Activated naive CD4-positive, alpha-beta T cell treated with anti-CD3 and anti-CD28 coated beads, Interleukin-2, amount 50 U/mL, for 72 hours (primary cell): ENCODE data around the gene CLEC2B. TPM values are rescaled to one million over a fixed set of nuclear protein-coding genes. Genes with fewer than 3 reads are reported as not detected.
A peak's percentile ranks its signal among the peaks of the same experiment; 100 is the strongest.

ENCODE experiments used
- ATAC-seq, 2 donors: fragments of 150-1000 bp; cut with Tn5 transposase; 2 replicates each; pipeline ENCODE4 v1.10.0; 2021; ENCODE audit warnings: mild to moderate bottlenecking in 2 of 2, moderate library complexity in 2 of 2
- DNase-seq, 2 donors: peaks; one replicate each; pipeline ENCODE4 v3.0.0; 2021 to 2022; ENCODE audit warnings: low spot score in 2 of 2
- H3K27ac Mint-ChIP-seq, 2 donors: one replicate each; pipeline ENCODE4 v1.8.0; 2022; ENCODE audit warnings: mild to moderate bottlenecking in 2 of 2, mixed read lengths in 2 of 2
- H3K36me3 Mint-ChIP-seq, 2 donors: one replicate each; pipeline ENCODE4 v1.8.0; 2022; ENCODE audit warnings: mixed read lengths in 2 of 2
- H3K9me3 Mint-ChIP-seq, 2 donors: one replicate each; pipeline ENCODE4 v1.8.0; 2022; ENCODE audit warnings: mixed read lengths in 2 of 2
- total RNA-seq, 2 donors: library from RNA; stranded (reverse); gene quantifications; one replicate each; pipeline ENCODE4 v1.2.3, GENCODE V29; 2022

CLEC2B gene
- total RNA-seq, 2 donors from 2014 or later = 15.0 to 42.0 TPM

DNA sequence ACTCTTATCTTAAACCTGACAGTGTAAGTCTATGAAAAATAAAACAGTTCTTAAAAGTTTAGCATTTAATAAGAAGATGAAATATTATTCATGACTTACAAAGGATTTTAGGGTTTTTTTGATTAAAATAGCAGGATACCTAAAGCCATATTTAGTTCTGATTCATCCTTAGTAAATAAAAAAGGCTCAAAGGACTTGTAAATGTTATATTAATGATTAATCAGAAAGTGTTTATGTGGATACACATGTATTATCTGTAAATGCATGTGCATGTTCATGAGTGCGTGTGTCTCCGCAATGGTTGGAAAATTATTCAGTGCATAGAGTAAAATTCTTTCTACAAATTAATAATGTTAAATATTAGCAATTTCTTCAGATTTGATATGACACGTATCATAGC is 37.4 kb downstream of the CLEC2B start:
- no peak for ATAC-seq
- H3K27ac Mint-ChIP-seq = no peak overlapping the region
- H3K9me3 Mint-ChIP-seq = no peaks in the 10 kb centered on the region
- DNase-seq = no peak
- H3K36me3 Mint-ChIP-seq = no peaks in the 10 kb centered on the region

DNA sequence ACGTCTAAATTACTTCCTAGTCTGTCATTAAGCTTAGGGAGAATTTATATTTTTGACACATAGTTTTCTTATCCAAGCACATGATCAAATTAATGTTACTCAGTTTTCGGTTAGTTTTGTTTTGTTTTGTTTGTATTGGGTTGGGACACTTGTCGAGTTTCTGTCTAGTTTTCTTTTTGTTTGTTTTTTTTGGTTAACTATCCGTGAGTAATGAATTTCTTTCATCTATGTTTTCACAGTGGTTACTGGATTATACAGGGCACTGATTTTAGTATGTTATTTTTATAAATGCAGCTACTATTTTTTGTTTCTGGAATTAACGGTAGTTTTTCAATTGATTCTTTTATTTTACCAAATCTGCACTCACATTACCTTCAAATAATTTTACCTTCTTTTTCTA is 39.2 kb downstream of the CLEC2B start:
- DNase-seq = no peak
- H3K9me3 Mint-ChIP-seq = no peaks in the 10 kb centered on the region
- ATAC-seq = no peak
- H3K36me3 Mint-ChIP-seq = no peaks in the 10 kb centered on the region
- H3K27ac Mint-ChIP-seq = no peak overlapping the region

- H3K9me3 Mint-ChIP-seq = no peaks in the 10 kb centered on the region
- DNase-seq (no peak), ATAC-seq (no peak)
- H3K36me3 Mint-ChIP-seq = no peaks in the 10 kb centered on the region
- H3K27ac Mint-ChIP-seq = no peak overlapping the region
These were observed 39.7 kb downstream of the CLEC2B start for GRCh38 chr12:9829483-9829882.

GRCh38 chr12:9827209-9827888 is 41.8 kb downstream of the CLEC2B start, which contains the start of gene KLRF1:
TSS of gene KLRF1 (plus strand) at chr12:9827481. CDS start at chr12:9827545, 64 bp downstream.
- no peaks in the 10 kb centered on the region for H3K9me3 Mint-ChIP-seq
- no peak for ATAC-seq
- H3K27ac Mint-ChIP-seq = no peak within 1 kb of the TSS
- no peak for DNase-seq
- H3K36me3 Mint-ChIP-seq = peaks cover 3 to 9% of the 10 kb centered on the region in 2 donors

DNA sequence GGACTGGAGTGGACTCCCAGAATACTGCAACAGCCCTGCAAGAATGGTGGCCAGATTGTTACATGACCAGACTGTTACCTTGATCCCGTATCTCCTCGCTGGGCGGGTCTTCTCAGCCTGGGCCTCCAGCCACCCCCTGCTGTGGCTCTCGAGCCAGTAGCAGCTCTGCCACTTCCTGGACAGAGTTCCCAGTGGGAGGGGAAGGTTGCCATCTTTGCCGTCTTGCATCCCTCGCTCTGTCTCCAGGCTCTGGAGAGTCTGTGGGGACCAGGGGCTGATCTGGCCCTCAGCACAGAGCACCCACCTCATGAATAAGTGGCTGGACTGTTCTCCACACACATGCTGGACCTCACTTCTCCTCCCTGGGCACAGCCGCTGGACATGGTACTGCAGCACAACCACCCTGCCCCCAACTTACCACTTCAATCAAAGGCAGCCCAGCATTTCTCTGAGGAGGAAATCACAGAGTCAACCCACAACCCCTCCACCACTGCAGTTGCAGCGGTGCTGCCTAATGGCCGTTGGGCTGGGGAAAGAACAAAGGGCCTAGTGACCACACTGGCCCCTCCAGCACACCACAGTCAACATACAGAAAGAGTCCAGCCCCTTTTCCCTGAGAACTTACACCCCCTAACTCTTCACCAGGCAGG is 48.7 kb downstream of the CLEC2B start:
- DNase-seq = no peak
- no peaks in the 10 kb centered on the region for H3K9me3 Mint-ChIP-seq
- H3K36me3 Mint-ChIP-seq = peaks cover 9 to 17% of the 10 kb centered on the region in 2 donors
- no peak overlapping the region for H3K27ac Mint-ChIP-seq
- no peak for ATAC-seq

DNA sequence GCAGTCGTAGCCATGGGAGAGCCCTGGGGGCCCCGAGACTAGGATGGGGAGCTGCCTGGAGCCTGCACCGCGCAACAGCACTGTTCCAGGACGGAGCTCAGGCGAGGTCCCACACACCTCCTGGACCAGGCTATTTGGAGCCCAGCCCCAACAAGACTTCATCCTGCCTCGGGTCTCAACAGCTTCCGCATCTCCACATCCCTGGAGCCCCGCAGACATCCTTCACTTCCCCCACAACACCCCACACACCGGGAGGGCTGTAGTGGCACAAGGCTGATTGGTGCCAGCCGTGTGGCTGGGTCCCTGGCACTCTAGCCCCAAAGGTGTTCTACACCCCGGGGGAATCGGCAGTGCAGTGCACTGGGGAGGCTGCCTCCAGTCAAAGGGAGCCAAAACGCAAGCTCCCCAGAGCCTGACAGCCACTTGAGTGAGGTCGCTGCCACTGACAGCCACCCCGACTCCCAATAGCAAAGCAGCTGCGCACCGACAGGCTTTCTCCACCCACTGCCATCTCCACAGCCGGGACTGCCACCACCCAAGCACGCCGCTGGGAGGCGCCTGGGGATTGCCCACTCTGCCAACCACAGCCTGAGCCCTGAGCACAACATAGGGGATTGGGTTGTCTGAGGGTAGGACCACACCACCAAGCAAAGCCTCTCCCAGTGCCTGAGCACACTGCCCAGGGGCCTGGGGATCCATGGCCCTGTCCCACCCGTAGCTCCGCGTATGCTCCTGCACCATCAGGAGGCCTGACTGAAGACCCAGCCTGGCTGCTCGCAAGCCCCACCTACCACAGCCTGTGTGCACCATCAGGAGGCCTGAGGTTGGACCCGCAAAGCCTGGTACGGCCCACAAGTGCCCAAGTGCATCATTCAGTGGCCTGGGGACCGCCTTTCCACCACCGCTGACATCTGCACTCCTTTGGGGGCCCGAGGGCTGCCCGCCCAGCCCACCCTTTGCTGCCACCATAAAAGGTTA is 55.0 kb downstream of the CLEC2B start:
- no peaks in the 10 kb centered on the region for H3K9me3 Mint-ChIP-seq
- DNase-seq (peak; percentile 92 to 97), ATAC-seq (peak; percentile 95 to 98)
- H3K36me3 Mint-ChIP-seq = no peaks in the 10 kb centered on the region
- H3K27ac Mint-ChIP-seq = peak overlapping the region in 1 of 2 donors; percentile 83

- ATAC-seq (no peak), DNase-seq (no peak)
- Mint-ChIP-seq H3K36me3 (no peaks in the 10 kb centered on the region), H3K9me3 (no peaks in the 10 kb centered on the region), H3K27ac (no peak overlapping the region)
These were observed 57.5 kb downstream of the CLEC2B start for GRCh38 chr12:9811621-9812020.

GRCh38 chr12:9810671-9811070 is 58.5 kb downstream of the CLEC2B start:
- DNase-seq = no peak
- no peak for ATAC-seq
- Mint-ChIP-seq H3K36me3 (no peaks in the 10 kb centered on the region), H3K9me3 (no peaks in the 10 kb centered on the region), H3K27ac (no peak overlapping the region)

- DNase-seq = no peak
- Mint-ChIP-seq H3K27ac (no peak overlapping the region), H3K36me3 (no peaks in the 10 kb centered on the region), H3K9me3 (no peaks in the 10 kb centered on the region)
- ATAC-seq = no peak
These were observed 59.3 kb downstream of the CLEC2B start for GRCh38 chr12:9809866-9810265.

- Mint-ChIP-seq H3K9me3 (no peaks in the 10 kb centered on the region), H3K36me3 (no peaks in the 10 kb centered on the region), H3K27ac (no peak overlapping the region)
- no peak for ATAC-seq
- no peak for DNase-seq
These were observed 59.8 kb downstream of the CLEC2B start for GRCh38 chr12:9809338-9809737.

- Mint-ChIP-seq H3K9me3 (no peaks in the 10 kb centered on the region), H3K36me3 (no peaks in the 10 kb centered on the region), H3K27ac (no peak overlapping the region)
- DNase-seq = no peak
- ATAC-seq = peak; percentile 22 to 30
These were observed 60.6 kb downstream of the CLEC2B start for GRCh38 chr12:9808504-9808903.

- Mint-ChIP-seq H3K36me3 (no peaks in the 10 kb centered on the region), H3K9me3 (no peaks in the 10 kb centered on the region), H3K27ac (no peak overlapping the region)
- no peak for DNase-seq
- no peak for ATAC-seq
These were observed 62.4 kb downstream of the CLEC2B start for GRCh38 chr12:9806714-9807113.

GRCh38 chr12:9805883-9806282 is 63.3 kb downstream of the CLEC2B start:
- Mint-ChIP-seq H3K9me3 (no peaks in the 10 kb centered on the region), H3K36me3 (no peaks in the 10 kb centered on the region), H3K27ac (no peak overlapping the region)
- ATAC-seq (no peak), DNase-seq (no peak)

Other genes starting within 250 kb of the CLEC2B start
- gene CLEC2D, start 199.6 kb downstream of the CLEC2B start, total RNA-seq = 100 to 1,000 TPM; 182 to 270 TPM
- 1 to 10 TPM; 3.0 to 7.6 TPM for gene CLECL1, start 136.3 kb downstream of the CLEC2B start, total RNA-seq
- gene CD69, start 108.5 kb downstream of the CLEC2B start, total RNA-seq = 10 to 100 TPM; 72.7 to 91.1 TPM
- under 1 TPM in 1 of 2 donors, not detected in 1; 0.45 TPM for gene KLRF1, start 41.9 kb downstream of the CLEC2B start, total RNA-seq
- not detected for gene KLRF2, start 12.1 kb upstream of the CLEC2B start, total RNA-seq
- gene CLEC2A, start 63.0 kb upstream of the CLEC2B start, total RNA-seq = not detected
- under 1 TPM in 1 of 2 donors, not detected in 1; 0.93 TPM for gene CLEC12A, start 102.1 kb upstream of the CLEC2B start, total RNA-seq
- gene CLEC1B, start 129.8 kb upstream of the CLEC2B start, total RNA-seq = not detected
- not detected for gene CLEC12B, start 141.3 kb upstream of the CLEC2B start, total RNA-seq
- not detected for gene CLEC9A, start 161.3 kb upstream of the CLEC2B start, total RNA-seq
- not detected for gene CLEC1A, start 229.6 kb upstream of the CLEC2B start, total RNA-seq